H9 (cell line): ENCODE measurements around the gene CLMN. TPM values are rescaled to one million over a fixed set of nuclear protein-coding genes. Genes with fewer than 3 reads are reported as not detected.

Experiments
- DNase-seq: peaks from one replicate; pipeline ENCODE4 v3.0.0-alpha.2; 2017
- H2AFZ ChIP-seq: one replicate; pipeline ENCODE4 v1.6.1; 2013; ENCODE audit warnings: mild to moderate bottlenecking, low read length, control low read depth, moderate library complexity
- H2AK5ac ChIP-seq: 2 replicates; pipeline ENCODE4 v1.6.1; 2013; ENCODE audit warnings: low read length, control low read depth, mixed read lengths; ENCODE audit not compliant: insufficient read length
- H2BK120ac ChIP-seq: one replicate; pipeline ENCODE4 v1.6.1; 2013; ENCODE audit warnings: low read depth, mild to moderate bottlenecking, low read length, control low read depth, inconsistent platforms; ENCODE audit not compliant: poor library complexity, severe bottlenecking
- H2BK12ac ChIP-seq: 2 replicates; pipeline ENCODE4 v1.6.1; 2013; ENCODE audit warnings: low read length, control low read depth, mixed read lengths, low read depth; ENCODE audit not compliant: insufficient read length
- H2BK15ac ChIP-seq: 2 replicates; pipeline ENCODE4 v1.6.1; 2013; ENCODE audit warnings: low read depth, low read length, control low read depth
- H2BK20ac ChIP-seq: one replicate; pipeline ENCODE4 v1.6.1; 2013; ENCODE audit warnings: low read depth, mild to moderate bottlenecking, low read length, control low read depth, inconsistent platforms; ENCODE audit not compliant: poor library complexity, severe bottlenecking
- H2BK5ac ChIP-seq: 2 replicates; pipeline ENCODE4 v1.6.1; 2013; ENCODE audit warnings: low read length, control low read depth, mixed read lengths; ENCODE audit not compliant: insufficient read length
- H3K14ac ChIP-seq: 2 replicates; pipeline ENCODE4 v1.6.1; 2013; ENCODE audit warnings: low read length, control low read depth; ENCODE audit not compliant: insufficient read depth
- H3K18ac ChIP-seq: 2 replicates; pipeline ENCODE4 v1.6.1; 2013; ENCODE audit warnings: low read depth, mild to moderate bottlenecking, mixed read lengths, low read length, control low read depth; ENCODE audit not compliant: insufficient read length
- H3K23ac ChIP-seq: 2 replicates; pipeline ENCODE4 v1.6.1; 2013; ENCODE audit warnings: low read length, control low read depth, mixed read lengths, low read depth; ENCODE audit not compliant: insufficient read length
- H3K23me2 ChIP-seq: 2 replicates; pipeline ENCODE4 v1.6.1; 2013; ENCODE audit warnings: low read depth, mild to moderate bottlenecking, mixed read lengths, low read length, control low read depth; ENCODE audit not compliant: insufficient read length, poor library complexity, severe bottlenecking
- H3K27ac ChIP-seq: 2 replicates; pipeline ENCODE4 v1.5.1; 2013; ENCODE audit warnings: low read length, control low read depth, mixed read lengths, low read depth; ENCODE audit not compliant: insufficient read length
- H3K27me3 ChIP-seq: 2 replicates; pipeline ENCODE4 v1.6.1; 2013; ENCODE audit warnings: low read length, control low read depth, inconsistent platforms; ENCODE audit not compliant: insufficient read depth
- H3K4ac ChIP-seq: 2 replicates; pipeline ENCODE4 v1.6.1; 2013; ENCODE audit warnings: low read depth, mild to moderate bottlenecking, control low read depth, inconsistent platforms, low read length, moderate library complexity
- H3K4me1 ChIP-seq: 2 replicates; pipeline ENCODE4 v1.6.1; 2013; ENCODE audit warnings: low read length, control low read depth, inconsistent platforms; ENCODE audit not compliant: insufficient read depth
- H3K4me2 ChIP-seq: 2 replicates; pipeline ENCODE4 v1.6.1; 2013; ENCODE audit warnings: low read length, control low read depth, mixed read lengths; ENCODE audit not compliant: insufficient read length, insufficient read depth
- H3K56ac ChIP-seq: 2 replicates; pipeline ENCODE4 v1.6.1; 2013; ENCODE audit warnings: low read depth, mild to moderate bottlenecking, mixed read lengths, low read length, control low read depth; ENCODE audit not compliant: insufficient read length
- H3K79me1 ChIP-seq: 2 replicates; pipeline ENCODE4 v1.6.1; 2013; ENCODE audit warnings: low read depth, mild to moderate bottlenecking, moderate library complexity, low read length, control low read depth, inconsistent platforms; ENCODE audit not compliant: insufficient read depth, poor library complexity, severe bottlenecking
- H3K79me2 ChIP-seq: 2 replicates; pipeline ENCODE4 v1.6.1; 2013; ENCODE audit warnings: low read length, control low read depth, inconsistent platforms; ENCODE audit not compliant: insufficient read depth
- H3K9ac ChIP-seq: 2 replicates; pipeline ENCODE4 v1.6.1; 2013; ENCODE audit warnings: low read length, control low read depth, mixed read lengths; ENCODE audit not compliant: insufficient read length; ENCODE audit errors: extremely low read depth
- H3K9me3 ChIP-seq: one replicate; pipeline ENCODE4 v1.6.1; 2013; ENCODE audit warnings: low read depth, low read length, inconsistent platforms; ENCODE audit not compliant: control insufficient read depth
- H3T11ph ChIP-seq: one replicate; pipeline ENCODE4 v1.6.1; 2013; ENCODE audit warnings: mild to moderate bottlenecking, low read length, control low read depth, inconsistent platforms
- H4K20me1 ChIP-seq: one replicate; pipeline ENCODE4 v1.6.1; 2013; ENCODE audit not compliant: control insufficient read depth, insufficient read length, insufficient read depth
- H4K5ac ChIP-seq: 2 replicates; pipeline ENCODE4 v1.6.1; 2013; ENCODE audit warnings: low read depth, mild to moderate bottlenecking, mixed read lengths, low read length, control low read depth; ENCODE audit not compliant: insufficient read length
- H4K8ac ChIP-seq: replicated peaks from 2 replicates; pipeline ENCODE4 v1.6.1; 2013; ENCODE audit warnings: low read length, control low read depth, mixed read lengths, low read depth; ENCODE audit not compliant: insufficient read length
- H4K91ac ChIP-seq: 2 replicates; pipeline ENCODE4 v1.6.1; 2013; ENCODE audit warnings: low read depth, mild to moderate bottlenecking, moderate library complexity, mixed read lengths, low read length, control low read depth; ENCODE audit not compliant: insufficient read length
- H3K27ac Mint-ChIP-seq, 3 experiments: 2 replicates in 2 of 3; 3 replicates in 1 of 3; pipeline ENCODE4 v1.8.0; 2020 to 2021; ENCODE audit warnings: mixed read lengths in 3 of 3, mild to moderate bottlenecking in 1 of 3, moderate library complexity in 1 of 3
- H3K27me3 Mint-ChIP-seq: 2 replicates; pipeline ENCODE4 v1.8.0; 2021; ENCODE audit warnings: low read depth, mild to moderate bottlenecking, moderate library complexity, mixed read lengths
- H3K36me3 Mint-ChIP-seq, 3 experiments: 2 replicates in 2 of 3; 3 replicates in 1 of 3; pipeline ENCODE4 v1.8.0; 2020 to 2021; ENCODE audit warnings: low read depth in 3 of 3, mixed read lengths in 3 of 3; ENCODE audit not compliant: insufficient read depth in 1 of 3
- H3K4me1 Mint-ChIP-seq, 2 experiments: 2 replicates each; pipeline ENCODE4 v1.8.0; 2020; ENCODE audit warnings: mixed read lengths in 2 of 2
- H3K4me3 Mint-ChIP-seq, 2 experiments: 2 replicates in 1 of 2; 3 replicates in 1 of 2; pipeline ENCODE4 v1.8.0; 2020 to 2021; ENCODE audit warnings: mild to moderate bottlenecking in 2 of 2, mixed read lengths in 2 of 2, moderate library complexity in 1 of 2
- H3K9me3 Mint-ChIP-seq, 2 experiments: 2 replicates in 1 of 2; 3 replicates in 1 of 2; pipeline ENCODE4 v1.8.0; 2020; ENCODE audit warnings: mild to moderate bottlenecking in 2 of 2, mixed read lengths in 2 of 2, moderate library complexity in 1 of 2
- CTCF ChIP-seq: fragments of 200-600 bp; sonication (generic); conservative IDR thresholded peaks from 3 replicates; pipeline ENCODE4 v1.8.0; 2021; ENCODE audit warnings: antibody characterized with exemption, mild to moderate bottlenecking
- WGBS: extraction: QIAGEN DNeasy Blood & Tissue Kit; methylation state at CpG from one replicate; pipeline ENCODE4 v1.1.7; 2013; ENCODE audit warnings: missing lambda C conversion rate, low lambda C conversion rate, mixed read lengths; ENCODE audit not compliant: insufficient read length; ENCODE audit errors: extremely low coverage; 5-methylcytosine and 5-hydroxymethylcytosine counted together
- total RNA-seq: library from RNA; stranded (reverse); gene quantifications from 2 replicates; pipeline ENCODE4 v1.2.1, GENCODE V29; 2021

The CLMN gene
- total RNA-seq, 1 experiment from 2014 or later = 7.6 TPM

GRCh38 chr14:95263527-95264231 lies 56.0 kb downstream of the CLMN start:
- no CpG with 5 or more reads among the region's 7 CpGs for WGBS
- Mint-ChIP-seq H3K4me1 (peaks cover 5 to 8% of the 10 kb centered on the region in 2 experiments; a peak in 3 of 4 replicates), H3K9me3 (peaks cover 3% of the 10 kb centered on the region in 2 experiments; a peak in 3 of 5 replicates), H3K27ac (no peak overlapping the region; a peak in 1 of 7 replicates), H3K36me3 (no peaks in the 10 kb centered on the region; a peak in 1 of 7 replicates), H3K4me3 (no peak overlapping the region), H3K27me3 (no peaks in the 10 kb centered on the region)
- no peak overlapping the region for H4K5ac ChIP-seq
- no peak overlapping the region for H2BK15ac ChIP-seq
- H2AK5ac ChIP-seq = no peak overlapping the region
- no peaks in the 10 kb centered on the region for H3K27me3 ChIP-seq
- no peak overlapping the region for H3K14ac ChIP-seq
- no peak overlapping the region for H3K4me2 ChIP-seq
- H3K23ac ChIP-seq = no peak overlapping the region
- H3K18ac ChIP-seq = no peak overlapping the region
- no peak overlapping the region for H3K9ac ChIP-seq
- H3K23me2 ChIP-seq = no peaks in the 10 kb centered on the region
- no peak overlapping the region for H2BK12ac ChIP-seq
- H3K9me3 ChIP-seq = no peaks in the 10 kb centered on the region
- DNase-seq = peak; percentile 4
- no peaks in the 10 kb centered on the region for H3K79me1 ChIP-seq
- no peak overlapping the region for H2BK5ac ChIP-seq
- no peak for TF ChIP-seq CTCF
- H4K8ac ChIP-seq = no peak overlapping the region
- H3K4ac ChIP-seq = no peak overlapping the region
- no peak overlapping the region for H3K56ac ChIP-seq
- no peak overlapping the region for H3T11ph ChIP-seq
- no peak overlapping the region for H2AFZ ChIP-seq
- peaks cover 2% of the 10 kb centered on the region; the same call in 1 of the 2 replicates for H3K4me1 ChIP-seq
- no peak overlapping the region for H2BK120ac ChIP-seq
- no peaks in the 10 kb centered on the region for H4K20me1 ChIP-seq
- H3K27ac ChIP-seq = no peak overlapping the region
- no peaks in the 10 kb centered on the region for H3K79me2 ChIP-seq
- H4K91ac ChIP-seq = no peak overlapping the region
- no peak overlapping the region for H2BK20ac ChIP-seq
